Spleen (tissue), 7 donors: ENCODE results near the gene TBXAS1.

Source experiments
- POLR2A ChIP-seq, 3 donors: fragments of 450-650 bp; IDR thresholded peaks; one replicate each; pipeline ENCODE4 v1.5.1; 2017; ENCODE audit warnings: antibody characterized with exemption in 3 of 3, mild to moderate bottlenecking in 1 of 3
- TF ChIP-seq, protein P1 (sequence below), 11 experiments: fragments of 200-600 bp in 7 of 11; fragments of 450-650 bp in 4 of 11; sonication (generic) in 4 of 11; IDR thresholded peaks in 8 of 11; conservative IDR thresholded peaks in 3 of 11; 1 replicate in 7 of 11; 2 replicates in 4 of 11; pipeline versions ENCODE4 v1.4.0 to v1.8.0; 2016 to 2021; ENCODE audit warnings: antibody characterized with exemption in 11 of 11, inconsistent platforms in 4 of 11, mild to moderate bottlenecking in 1 of 11
- donor health status: DM: no; HTN: no; CAD: no; lungs with moderate emphysema.
- donor health status: DM: no; HTN: no; CAD: no.
- donor health status: DM: no; HTN: no; CAD: no.

DNA sequence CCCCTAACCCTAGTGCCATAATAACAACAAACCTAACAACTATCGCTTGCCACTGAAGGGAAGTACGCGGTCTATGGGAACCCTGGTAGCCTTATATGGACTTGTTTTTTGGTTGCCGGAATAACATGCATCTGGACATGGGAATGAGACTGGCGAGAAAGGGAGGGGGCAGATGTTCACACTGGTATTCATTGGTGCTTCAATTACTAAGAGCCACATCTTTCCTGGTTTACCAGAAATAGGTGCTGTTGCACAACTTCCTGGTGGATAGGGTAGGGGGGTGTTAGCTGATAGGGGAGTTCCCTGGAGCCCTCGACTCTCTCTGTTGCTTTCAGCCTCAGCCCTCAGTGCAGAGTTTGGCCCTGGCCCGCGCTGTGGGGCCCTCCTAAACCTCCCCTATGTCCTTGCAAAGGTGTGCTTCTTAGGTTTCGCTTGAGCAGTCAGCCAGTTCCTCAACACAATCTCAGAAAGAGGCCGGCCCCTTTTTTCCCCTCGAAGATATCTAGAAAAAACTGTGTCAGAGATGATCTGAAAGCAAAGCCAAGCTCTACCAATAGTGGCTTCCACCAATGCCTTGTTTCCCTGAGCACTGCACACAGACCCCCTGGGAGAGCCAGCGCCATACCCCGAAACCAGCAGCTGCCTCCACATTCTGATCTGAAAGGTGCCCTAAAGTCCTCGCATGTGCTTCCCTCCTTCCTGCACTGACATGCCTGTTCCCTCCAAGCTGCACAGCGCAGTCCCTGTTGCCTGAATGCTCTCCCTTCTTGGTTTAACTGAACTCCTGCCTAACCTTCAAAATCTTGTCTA is 13.5 kb downstream of the TBXAS1 start:
- TF ChIP-seq, protein P1, sequence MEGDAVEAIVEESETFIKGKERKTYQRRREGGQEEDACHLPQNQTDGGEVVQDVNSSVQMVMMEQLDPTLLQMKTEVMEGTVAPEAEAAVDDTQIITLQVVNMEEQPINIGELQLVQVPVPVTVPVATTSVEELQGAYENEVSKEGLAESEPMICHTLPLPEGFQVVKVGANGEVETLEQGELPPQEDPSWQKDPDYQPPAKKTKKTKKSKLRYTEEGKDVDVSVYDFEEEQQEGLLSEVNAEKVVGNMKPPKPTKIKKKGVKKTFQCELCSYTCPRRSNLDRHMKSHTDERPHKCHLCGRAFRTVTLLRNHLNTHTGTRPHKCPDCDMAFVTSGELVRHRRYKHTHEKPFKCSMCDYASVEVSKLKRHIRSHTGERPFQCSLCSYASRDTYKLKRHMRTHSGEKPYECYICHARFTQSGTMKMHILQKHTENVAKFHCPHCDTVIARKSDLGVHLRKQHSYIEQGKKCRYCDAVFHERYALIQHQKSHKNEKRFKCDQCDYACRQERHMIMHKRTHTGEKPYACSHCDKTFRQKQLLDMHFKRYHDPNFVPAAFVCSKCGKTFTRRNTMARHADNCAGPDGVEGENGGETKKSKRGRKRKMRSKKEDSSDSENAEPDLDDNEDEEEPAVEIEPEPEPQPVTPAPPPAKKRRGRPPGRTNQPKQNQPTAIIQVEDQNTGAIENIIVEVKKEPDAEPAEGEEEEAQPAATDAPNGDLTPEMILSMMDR (IDR thresholded peaks at IDR 0.05 in 8 of 11, conservative IDR thresholded peaks at IDR 0.05 in 3 of 11), result no peak
- no peak for TF ChIP-seq POLR2A (IDR thresholded peaks at IDR 0.05)
